Activated CD4-positive, alpha-beta T cell treated with anti-CD3 and anti-CD28 coated beads, Interleukin-2, amount 50 U/mL, for 1 hour (primary cell): ENCODE measurements around the gene NUP62.
A peak's percentile ranks its signal among the peaks of the same experiment; 100 is the strongest.

ENCODE experiments used
- DNase-seq: peaks from one replicate; pipeline ENCODE4 v3.0.0-alpha.2; 2020

NUP62 gene

GRCh38 chr19:49878744-49879070 is 50.6 kb downstream of the NUP62 start:
- DNase-seq = no peak

- peak; percentile 98 for DNase-seq
Measured at GRCh38 chr19:49877879-49878743, 51.2 kb downstream of the NUP62 start.

DNA sequence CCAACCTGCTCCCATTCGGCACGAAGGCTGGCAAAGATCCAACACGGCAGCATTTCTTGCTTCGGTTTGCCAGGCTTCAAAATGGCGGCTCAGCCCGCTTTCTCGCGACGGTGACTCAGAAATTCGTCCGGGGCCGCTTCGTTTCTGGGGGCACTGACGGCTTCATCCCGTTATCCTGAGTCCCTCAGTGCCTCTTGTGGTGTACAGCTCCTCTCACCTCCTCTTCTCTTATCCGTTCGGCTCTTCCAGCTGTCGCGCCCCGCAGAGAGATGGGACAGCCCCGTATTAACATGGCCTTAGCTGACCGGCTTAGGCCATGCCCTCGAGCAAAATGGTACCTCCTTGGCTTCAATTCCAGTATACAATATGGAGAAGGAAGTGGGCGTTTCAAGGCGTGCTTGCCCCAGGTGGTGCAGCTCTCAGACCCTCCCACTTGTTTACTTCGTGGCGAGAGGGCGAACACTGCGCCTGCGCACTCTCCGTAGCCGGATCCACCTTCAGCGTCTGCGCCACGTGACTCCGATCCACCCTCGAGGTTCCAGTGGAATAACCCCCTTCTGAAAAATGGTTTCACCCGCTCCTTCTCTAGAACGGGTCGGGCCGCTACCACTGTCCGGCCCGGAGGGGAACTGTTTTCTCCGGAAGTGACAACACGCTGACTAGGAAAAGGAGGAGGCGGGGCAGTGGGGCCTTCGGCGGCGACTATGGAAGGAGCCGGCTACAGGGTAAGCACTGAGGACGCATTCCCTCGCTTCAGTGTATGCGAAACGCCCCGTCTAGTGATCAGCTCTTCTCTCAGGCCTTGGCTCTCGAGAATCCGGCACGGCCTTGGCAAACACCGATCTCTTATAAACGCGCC is 52.1 kb downstream of the NUP62 start, which contains the start of the genes AKT1S1 and TBC1D17:
Gene AKT1S1, minus strand, starts transcription at position 336 of the 859 bp plus-strand sequence. CDS start 4,060 bp downstream, outside the sequence.
Gene TBC1D17, plus strand, starts transcription at position 683 of the 859 bp plus-strand sequence. Its CDS starts 22 bp downstream, at position 705.
- DNase-seq = peak; percentile 96

GRCh38 chr19:49876422-49877019 is 52.8 kb downstream of the NUP62 start:
- DNase-seq = peak; percentile 97

DNA sequence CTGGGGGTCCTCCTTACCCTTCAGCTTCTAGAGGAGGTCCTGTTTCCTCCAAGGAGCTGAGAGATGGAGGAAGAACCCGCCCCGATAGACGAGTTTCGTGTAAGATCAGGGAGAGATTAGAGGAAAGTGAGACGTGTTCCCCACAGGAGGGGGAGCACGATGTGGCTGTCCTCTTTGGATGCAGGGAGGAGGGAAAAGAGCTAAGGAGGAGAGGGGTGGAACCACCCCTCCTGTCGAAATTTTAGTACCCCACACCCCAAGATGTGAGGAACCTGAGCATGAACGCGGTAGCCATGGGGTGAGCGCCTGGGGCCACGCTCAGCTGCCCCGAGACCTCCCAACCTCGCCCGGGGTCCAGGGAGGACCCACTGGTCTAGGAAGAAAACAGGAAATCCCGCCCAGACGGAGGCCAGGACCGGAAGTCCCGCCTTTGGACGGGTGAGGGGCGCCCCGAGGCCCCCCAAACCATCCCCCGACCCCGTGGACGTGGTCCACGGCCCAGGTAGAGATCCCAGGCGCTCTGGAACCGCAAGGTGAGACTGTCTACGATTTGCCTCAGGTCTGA is 53.4 kb downstream of the NUP62 start:
- DNase-seq = peak; percentile 44

GRCh38 chr19:49875177-49875576 is 54.1 kb downstream of the NUP62 start:
- no peak for DNase-seq

DNA sequence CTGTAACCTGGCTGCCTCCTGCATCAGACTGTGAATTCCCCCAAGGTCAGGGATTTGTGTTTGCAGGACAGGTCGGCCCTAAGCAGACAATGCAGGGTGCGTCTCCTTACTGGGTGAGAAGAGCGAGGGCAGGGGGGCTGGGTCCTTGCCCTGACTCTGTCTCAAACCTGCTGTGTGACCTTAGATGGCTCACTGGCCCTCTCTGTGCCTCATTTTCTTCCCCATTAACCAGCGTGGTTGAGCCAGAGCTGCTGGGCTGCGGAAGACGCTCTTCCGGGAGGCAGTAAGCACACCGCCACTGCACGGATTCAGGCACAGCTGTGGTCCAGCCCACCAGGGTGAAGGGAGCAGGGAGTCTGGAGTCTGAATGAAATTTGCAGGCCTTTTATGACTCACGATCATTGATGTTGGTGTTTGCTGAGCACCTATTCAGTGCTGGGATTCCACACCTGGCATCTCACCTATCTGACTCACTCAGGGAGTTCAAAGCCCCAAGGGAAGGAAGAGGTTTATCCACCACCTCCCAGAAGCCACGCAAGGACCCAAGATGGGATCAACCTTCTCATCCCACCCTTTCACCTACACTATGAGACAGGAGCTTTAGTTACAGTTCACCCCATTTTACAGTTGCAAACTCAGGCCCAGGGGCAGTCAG is 54.7 kb downstream of the NUP62 start:
- no peak for DNase-seq

GRCh38 chr19:49873834-49874233 is 55.5 kb downstream of the NUP62 start:
- DNase-seq = no peak

- no peak for DNase-seq
Measured at GRCh38 chr19:49873129-49873521, 56.2 kb downstream of the NUP62 start.

- DNase-seq = no peak
Measured at GRCh38 chr19:49872245-49873128, 56.8 kb downstream of the NUP62 start.

DNA sequence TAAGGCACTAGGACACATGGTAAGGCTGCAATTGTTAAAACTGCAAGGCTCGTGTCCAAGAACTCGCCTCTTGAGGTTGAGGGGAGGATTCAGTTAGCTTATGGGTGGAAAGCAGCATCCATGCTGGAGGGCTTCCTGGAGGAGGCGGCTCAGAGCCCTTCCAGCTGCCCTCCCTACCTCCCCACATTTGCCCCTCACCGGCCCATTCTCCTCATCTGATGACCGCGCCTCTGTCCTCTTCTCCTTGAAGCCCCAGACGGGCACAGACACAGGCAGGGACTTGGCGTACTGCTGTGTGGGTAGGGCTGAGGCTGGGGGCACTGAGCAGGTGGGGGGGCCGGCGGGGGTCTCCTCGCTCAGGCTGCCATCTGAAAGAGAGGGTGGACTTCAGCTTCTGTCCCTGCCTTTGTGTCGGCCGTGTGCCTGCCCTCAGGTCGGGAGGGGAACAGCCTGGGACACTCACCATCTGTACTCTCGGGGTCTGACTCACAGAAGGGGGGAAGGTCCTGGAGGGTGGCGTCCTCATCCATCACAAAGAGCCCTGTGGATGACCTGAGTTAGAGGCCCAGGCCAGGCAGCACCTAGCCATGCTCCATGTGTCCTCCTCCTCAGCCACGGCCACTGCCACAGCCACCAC is 57.8 kb downstream of the NUP62 start:
- no peak for DNase-seq

GRCh38 chr19:49870309-49870901 is 58.9 kb downstream of the NUP62 start:
- DNase-seq = no peak

DNA sequence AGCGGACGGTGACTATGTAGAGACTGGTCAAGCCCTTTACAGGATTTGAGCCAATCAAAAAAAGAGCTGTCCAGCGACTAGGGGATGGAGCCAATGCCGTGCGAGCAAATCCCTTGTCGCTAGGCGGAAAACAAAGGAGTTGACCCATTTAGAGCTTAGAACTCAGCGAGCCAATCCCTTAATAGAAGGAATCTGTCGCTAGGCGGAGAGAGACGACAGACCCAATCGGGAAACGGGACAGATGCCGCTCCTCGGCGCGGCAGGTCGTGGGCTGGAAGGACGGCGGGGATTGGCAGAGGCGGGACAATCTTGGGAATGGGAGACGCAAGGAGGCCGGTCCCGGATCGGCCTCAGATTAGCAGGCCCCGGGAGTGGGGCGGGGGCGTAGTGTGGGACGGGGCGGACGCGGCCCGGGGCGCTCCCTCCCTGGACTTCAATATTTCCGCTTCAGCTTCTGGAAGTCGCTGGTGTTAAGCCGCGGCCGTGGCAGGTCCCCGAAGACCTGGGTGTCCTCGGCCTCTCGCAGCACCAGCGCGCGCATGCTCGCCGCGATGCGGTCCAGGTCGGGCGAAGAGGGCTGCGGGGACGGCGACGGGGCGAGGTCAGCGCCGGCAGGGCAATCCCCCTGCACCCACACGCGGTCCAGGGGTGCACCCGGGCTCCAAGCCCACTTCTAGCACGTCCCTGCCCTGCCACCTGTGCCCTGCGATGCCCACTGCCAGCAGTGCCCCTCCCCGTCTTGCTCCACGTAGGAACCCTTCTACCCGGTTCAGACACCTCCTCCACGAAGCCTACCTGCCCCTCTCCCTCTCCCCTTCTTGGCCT is 59.6 kb downstream of the NUP62 start:
- DNase-seq = peak; percentile 87

DNA sequence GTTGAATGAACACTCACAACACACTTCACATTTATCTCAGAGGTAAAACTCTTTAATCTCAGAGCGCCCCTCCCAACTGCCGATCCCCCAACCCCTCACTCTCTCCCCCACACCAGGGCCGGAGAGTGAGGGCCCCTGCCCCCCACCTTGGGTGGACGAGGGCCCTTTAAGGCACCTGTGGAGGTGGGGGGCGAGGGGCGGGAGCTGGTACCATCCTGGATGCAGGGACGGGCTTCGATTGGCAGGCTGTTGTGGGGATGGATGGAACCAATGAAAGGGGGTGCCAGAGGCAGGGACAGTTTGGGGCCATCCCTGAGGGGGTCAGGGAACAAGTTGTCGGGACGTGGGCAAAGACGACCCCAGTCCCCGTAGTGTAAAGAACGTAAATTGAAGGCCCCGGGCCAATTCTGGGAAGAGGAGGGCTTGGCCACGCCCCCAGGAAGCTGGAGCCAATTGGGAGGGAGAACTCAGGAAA is 60.3 kb downstream of the NUP62 start:
- no peak for DNase-seq

GRCh38 chr19:49866933-49867782 is 62.1 kb downstream of the NUP62 start, which contains the start of gene PNKP:
Gene PNKP, minus strand, starts transcription at chr19:49867576. Its CDS starts 372 bp downstream, at chr19:49867204.
- DNase-seq = peak; percentile 79

DNA sequence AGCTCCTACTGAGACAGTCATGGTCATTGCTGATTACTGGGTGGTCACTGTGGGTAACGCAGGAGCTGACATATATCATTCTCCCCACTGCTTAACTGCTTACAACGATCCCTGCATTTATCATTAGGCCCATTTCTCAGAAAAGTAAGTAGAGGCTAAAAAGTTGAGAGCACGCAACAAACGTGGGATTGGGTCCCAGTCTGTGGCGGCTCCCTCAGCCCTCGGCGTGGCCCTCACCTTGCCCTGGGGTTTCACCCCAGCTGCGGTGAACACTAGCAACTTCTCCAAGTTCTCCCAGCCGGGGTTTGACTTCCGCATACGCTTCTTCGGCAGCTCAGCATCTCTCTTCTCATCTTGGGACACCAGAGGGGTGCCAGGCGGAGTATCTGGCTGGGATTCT is 64.4 kb downstream of the NUP62 start:
- DNase-seq = no peak

DNA sequence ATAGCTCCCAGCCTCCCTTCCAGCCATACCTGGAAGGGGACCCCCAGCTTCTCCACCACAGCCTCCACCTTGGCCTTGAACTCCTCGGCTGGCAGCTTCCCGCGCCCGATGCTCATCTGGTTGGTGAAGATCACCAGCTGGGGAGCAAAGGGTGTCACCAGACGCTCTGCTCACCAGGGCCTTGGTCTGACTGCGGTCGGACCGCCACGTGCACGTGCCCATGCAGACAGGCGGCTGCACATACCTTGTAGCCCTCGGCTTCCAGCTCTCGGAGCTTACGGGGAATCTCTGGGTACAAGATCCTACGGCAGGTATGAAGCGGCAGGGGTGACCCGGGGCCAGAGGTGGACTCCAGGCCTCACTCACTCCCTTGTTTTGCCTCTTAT is 65.4 kb downstream of the NUP62 start:
- DNase-seq = no peak

GRCh38 chr19:49863254-49863934 is 65.9 kb downstream of the NUP62 start:
- DNase-seq = no peak
